K562 (cell line): ENCODE measurements around the gene TMEM100. TPM values are rescaled to one million over a fixed set of nuclear protein-coding genes. Genes with fewer than 3 reads are reported as not detected.
A peak's percentile ranks its signal among the peaks of the same experiment; 100 is the strongest.

Source experiments
- DACH1 ChIP-seq: fragments of 450-650 bp; IDR thresholded peaks from 2 replicates; pipeline ENCODE4 v1.6.1; 2018; ENCODE audit not compliant: partially characterized antibody
- PHF8 ChIP-seq: fragments of 200-600 bp; sonication (generic); IDR thresholded peaks from 2 replicates; pipeline ENCODE4 v1.6.1; 2012; ENCODE audit warnings: mixed run types, mild to moderate bottlenecking, inconsistent platforms, low read length, moderate library complexity, borderline replicate concordance
- TCF3 ChIP-seq: sonication (generic); formaldehyde crosslinking; IDR thresholded peaks from 2 replicates; pipeline ENCODE4 v1.4.0; 2020; ENCODE audit warnings: mild to moderate bottlenecking, missing genetic modification reagents
- ZNF609 ChIP-seq: sonication (generic); formaldehyde crosslinking; IDR thresholded peaks from 2 replicates; pipeline ENCODE4 v1.8.1; 2023; ENCODE audit warnings: missing genetic modification reagents, mild to moderate bottlenecking, borderline replicate concordance
- polyA plus RNA-seq, 8 experiments: library from polyadenylated mRNA; depleted of rRNA in 4 of 8; stranded (reverse) in 5 of 8; unstranded in 3 of 8; fragments of >200 nt; fragmentation: Nextera tagmentation in 2 of 8; fragmentation: Illumina TruSeq in 1 of 8; extraction: Ambion mirVana in 2 of 8; extraction: Trizol in 1 of 8; gene quantifications; 2 replicates each; pipeline versions ENCODE4 v1.2.1 to v1.2.3, GENCODE V29; 2011 to 2014; ENCODE audit warnings: inconsistent platforms in 1 of 8, missing spikeins in 1 of 8
- total RNA-seq, 7 experiments: library from RNA; depleted of rRNA in 6 of 7; stranded (reverse); fragments of >200 nt in 6 of 7; fragmentation: Illumina TruSeq in 2 of 7; extraction: Trizol in 2 of 7; gene quantifications; 2 replicates each; pipeline versions ENCODE4 v1.2.1 to v1.2.3, GENCODE V29; 2011 to 2021; ENCODE audit warnings: low replicate concordance in 1 of 7
- TF ChIP-seq, protein P1 (sequence below), 3 experiments: fragments of 200-800 bp in 1 of 3; fragments of 250-450 bp in 1 of 3; fragments of 450-650 bp in 1 of 3; sonication (Bioruptor Pico) in 1 of 3; sonication (Bioruptor generic) in 1 of 3; formaldehyde crosslinking in 1 of 3; IDR thresholded peaks; 2 replicates each; pipeline versions ENCODE4 v1.6.1 to v1.8.0; 2016 to 2022; ENCODE audit warnings: mild to moderate bottlenecking in 2 of 3, missing genetic modification characterization in 2 of 3, missing compliant biosample characterization in 1 of 3, moderate library complexity in 1 of 3
- TF ChIP-seq, protein P2 (sequence below): fragments of 450-650 bp; IDR thresholded peaks from 2 replicates; pipeline ENCODE4 v1.6.1; 2017; ENCODE audit warnings: mild to moderate bottlenecking, moderate library complexity
- TF ChIP-seq, protein P3 (sequence below), 2 experiments: fragments of 450-650 bp; formaldehyde crosslinking in 1 of 2; IDR thresholded peaks; 2 replicates each; pipeline versions ENCODE4 v1.4.0 to v1.6.1; 2014 to 2020; ENCODE audit warnings: mild to moderate bottlenecking in 2 of 2, borderline replicate concordance in 1 of 2, low read depth in 1 of 2

Gene TMEM100
- total and polyA plus RNA-seq, 9 of the 15 experiments (the other 6 are each of a cell fraction or from before 2014, with no cell fraction given), result 0.12 to 0.50 (median 0.19) TPM

GRCh38 chr17:55737976-55738501 is 15.4 kb upstream of the TMEM100 start (continued):
- TF ChIP-seq ZNF609 (CRISPR knock-in tag) (no peak), TCF3 (CRISPR knock-in tag) (peak; percentile 77), PHF8 (peak; percentile 27; the same call in 1 of the 2 replicates), DACH1 (no peak)
- TF ChIP-seq, protein P1, sequence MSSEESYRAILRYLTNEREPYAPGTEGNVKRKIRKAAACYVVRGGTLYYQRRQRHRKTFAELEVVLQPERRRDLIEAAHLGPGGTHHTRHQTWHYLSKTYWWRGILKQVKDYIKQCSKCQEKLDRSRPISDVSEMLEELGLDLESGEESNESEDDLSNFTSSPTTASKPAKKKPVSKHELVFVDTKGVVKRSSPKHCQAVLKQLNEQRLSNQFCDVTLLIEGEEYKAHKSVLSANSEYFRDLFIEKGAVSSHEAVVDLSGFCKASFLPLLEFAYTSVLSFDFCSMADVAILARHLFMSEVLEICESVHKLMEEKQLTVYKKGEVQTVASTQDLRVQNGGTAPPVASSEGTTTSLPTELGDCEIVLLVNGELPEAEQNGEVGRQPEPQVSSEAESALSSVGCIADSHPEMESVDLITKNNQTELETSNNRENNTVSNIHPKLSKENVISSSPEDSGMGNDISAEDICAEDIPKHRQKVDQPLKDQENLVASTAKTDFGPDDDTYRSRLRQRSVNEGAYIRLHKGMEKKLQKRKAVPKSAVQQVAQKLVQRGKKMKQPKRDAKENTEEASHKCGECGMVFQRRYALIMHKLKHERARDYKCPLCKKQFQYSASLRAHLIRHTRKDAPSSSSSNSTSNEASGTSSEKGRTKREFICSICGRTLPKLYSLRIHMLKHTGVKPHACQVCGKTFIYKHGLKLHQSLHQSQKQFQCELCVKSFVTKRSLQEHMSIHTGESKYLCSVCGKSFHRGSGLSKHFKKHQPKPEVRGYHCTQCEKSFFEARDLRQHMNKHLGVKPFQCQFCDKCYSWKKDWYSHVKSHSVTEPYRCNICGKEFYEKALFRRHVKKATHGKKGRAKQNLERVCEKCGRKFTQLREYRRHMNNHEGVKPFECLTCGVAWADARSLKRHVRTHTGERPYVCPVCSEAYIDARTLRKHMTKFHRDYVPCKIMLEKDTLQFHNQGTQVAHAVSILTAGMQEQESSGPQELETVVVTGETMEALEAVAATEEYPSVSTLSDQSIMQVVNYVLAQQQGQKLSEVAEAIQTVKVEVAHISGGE (CRISPR knock-in tag; IDR thresholded peaks at IDR 0.05), result no peak; a peak in 1 of 6 replicates
- TF ChIP-seq, protein P2, sequence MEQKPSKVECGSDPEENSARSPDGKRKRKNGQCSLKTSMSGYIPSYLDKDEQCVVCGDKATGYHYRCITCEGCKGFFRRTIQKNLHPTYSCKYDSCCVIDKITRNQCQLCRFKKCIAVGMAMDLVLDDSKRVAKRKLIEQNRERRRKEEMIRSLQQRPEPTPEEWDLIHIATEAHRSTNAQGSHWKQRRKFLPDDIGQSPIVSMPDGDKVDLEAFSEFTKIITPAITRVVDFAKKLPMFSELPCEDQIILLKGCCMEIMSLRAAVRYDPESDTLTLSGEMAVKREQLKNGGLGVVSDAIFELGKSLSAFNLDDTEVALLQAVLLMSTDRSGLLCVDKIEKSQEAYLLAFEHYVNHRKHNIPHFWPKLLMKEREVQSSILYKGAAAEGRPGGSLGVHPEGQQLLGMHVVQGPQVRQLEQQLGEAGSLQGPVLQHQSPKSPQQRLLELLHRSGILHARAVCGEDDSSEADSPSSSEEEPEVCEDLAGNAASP, result no peak
- TF ChIP-seq, protein P3, sequence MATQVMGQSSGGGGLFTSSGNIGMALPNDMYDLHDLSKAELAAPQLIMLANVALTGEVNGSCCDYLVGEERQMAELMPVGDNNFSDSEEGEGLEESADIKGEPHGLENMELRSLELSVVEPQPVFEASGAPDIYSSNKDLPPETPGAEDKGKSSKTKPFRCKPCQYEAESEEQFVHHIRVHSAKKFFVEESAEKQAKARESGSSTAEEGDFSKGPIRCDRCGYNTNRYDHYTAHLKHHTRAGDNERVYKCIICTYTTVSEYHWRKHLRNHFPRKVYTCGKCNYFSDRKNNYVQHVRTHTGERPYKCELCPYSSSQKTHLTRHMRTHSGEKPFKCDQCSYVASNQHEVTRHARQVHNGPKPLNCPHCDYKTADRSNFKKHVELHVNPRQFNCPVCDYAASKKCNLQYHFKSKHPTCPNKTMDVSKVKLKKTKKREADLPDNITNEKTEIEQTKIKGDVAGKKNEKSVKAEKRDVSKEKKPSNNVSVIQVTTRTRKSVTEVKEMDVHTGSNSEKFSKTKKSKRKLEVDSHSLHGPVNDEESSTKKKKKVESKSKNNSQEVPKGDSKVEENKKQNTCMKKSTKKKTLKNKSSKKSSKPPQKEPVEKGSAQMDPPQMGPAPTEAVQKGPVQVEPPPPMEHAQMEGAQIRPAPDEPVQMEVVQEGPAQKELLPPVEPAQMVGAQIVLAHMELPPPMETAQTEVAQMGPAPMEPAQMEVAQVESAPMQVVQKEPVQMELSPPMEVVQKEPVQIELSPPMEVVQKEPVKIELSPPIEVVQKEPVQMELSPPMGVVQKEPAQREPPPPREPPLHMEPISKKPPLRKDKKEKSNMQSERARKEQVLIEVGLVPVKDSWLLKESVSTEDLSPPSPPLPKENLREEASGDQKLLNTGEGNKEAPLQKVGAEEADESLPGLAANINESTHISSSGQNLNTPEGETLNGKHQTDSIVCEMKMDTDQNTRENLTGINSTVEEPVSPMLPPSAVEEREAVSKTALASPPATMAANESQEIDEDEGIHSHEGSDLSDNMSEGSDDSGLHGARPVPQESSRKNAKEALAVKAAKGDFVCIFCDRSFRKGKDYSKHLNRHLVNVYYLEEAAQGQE (IDR thresholded peaks at IDR 0.05; ENCODE audit: borderline replicate concordance), result no peak
- TF ChIP-seq, protein P3 (CRISPR knock-in tag; IDR thresholded peaks at IDR 0.05; ENCODE audit: low read depth), result no peak
